ENCODE data around the gene CACNA1S.

- TF ChIP-seq CTCF (IDR thresholded peaks at IDR 0.05; ENCODE audit: insufficient read depth, low read depth, low read length) (no peak), EZH2 (IDR thresholded peaks at IDR 0.05; ENCODE audit: insufficient read depth, low read length) (no peak)
Measured at GRCh38 chr1:200999667-201000066, 112.6 kb downstream of the CACNA1S start.

All from astrocyte (in vitro differentiated cells and primary cell).